HepG2 (cell line): ENCODE results near the gene RABGEF1. TPM values are rescaled to one million over a fixed set of nuclear protein-coding genes. Genes with fewer than 3 reads are reported as not detected.

Experiments used
- ASH2L ChIP-seq: fragments of 300-600, 200-600 bp; sonication (generic); IDR thresholded peaks from 2 replicates; pipeline ENCODE4 v1.7.0; 2017; ENCODE audit warnings: low read depth, mild to moderate bottlenecking, moderate library complexity, mixed read lengths, low read length; ENCODE audit not compliant: insufficient read length
- DNMT3B ChIP-seq: conservative IDR thresholded peaks from 2 replicates; pipeline ENCODE4 v1.6.1; 2016; ENCODE audit warnings: missing biosample characterization, control low read depth
- HNF4A ChIP-seq: sonication (generic); formaldehyde crosslinking; IDR thresholded peaks from 2 replicates; pipeline ENCODE4 v1.4.0; 2020; ENCODE audit warnings: missing genetic modification reagents
- NFYB ChIP-seq: sonication (generic); formaldehyde crosslinking; IDR thresholded peaks from 2 replicates; pipeline ENCODE4 v1.4.0; 2020; ENCODE audit warnings: missing genetic modification reagents
- PAXIP1 ChIP-seq: sonication (generic); formaldehyde crosslinking; conservative IDR thresholded peaks from 2 replicates; pipeline ENCODE4 v1.4.0; 2020; ENCODE audit warnings: mild to moderate bottlenecking, missing genetic modification reagents, moderate library complexity
- PHF20 ChIP-seq: sonication (generic); formaldehyde crosslinking; IDR thresholded peaks from 2 replicates; pipeline ENCODE4 v1.5.0; 2020; ENCODE audit warnings: mild to moderate bottlenecking, missing genetic modification reagents
- PRMT3 ChIP-seq: sonication (generic); formaldehyde crosslinking; IDR thresholded peaks from 2 replicates; pipeline ENCODE4 v1.8.1; 2022; ENCODE audit warnings: low read depth, mild to moderate bottlenecking, moderate library complexity, missing genetic modification reagents, borderline replicate concordance
- SAP130 ChIP-seq: IDR thresholded peaks from 2 replicates; pipeline ENCODE4 v1.6.1; 2016; ENCODE audit warnings: low read depth
- ZBTB20 ChIP-seq: sonication (generic); formaldehyde crosslinking; IDR thresholded peaks from 2 replicates; pipeline ENCODE4 v1.8.1; 2023; ENCODE audit warnings: missing genetic modification reagents, low read depth, mild to moderate bottlenecking, borderline replicate concordance
- ZBTB44 ChIP-seq: sonication (generic); formaldehyde crosslinking; IDR thresholded peaks from 2 replicates; pipeline ENCODE4 v1.4.0; 2020; ENCODE audit warnings: missing genetic modification reagents
- ZNF317 ChIP-seq: sonication (generic); formaldehyde crosslinking; IDR thresholded peaks from 2 replicates; pipeline ENCODE4 v1.5.0; 2020; ENCODE audit warnings: mild to moderate bottlenecking, missing genetic modification reagents
- ZNF530 ChIP-seq: sonication (generic); formaldehyde crosslinking; IDR thresholded peaks from 2 replicates; pipeline ENCODE4 v1.5.0; 2020; ENCODE audit warnings: low read depth, mild to moderate bottlenecking, missing genetic modification reagents
- ZNF670 ChIP-seq: sonication (generic); formaldehyde crosslinking; IDR thresholded peaks from 2 replicates; pipeline ENCODE4 v1.8.0; 2022; ENCODE audit warnings: mild to moderate bottlenecking, missing genetic modification reagents, borderline replicate concordance
- ZNF713 ChIP-seq: sonication (generic); formaldehyde crosslinking; IDR thresholded peaks from 2 replicates; pipeline ENCODE4 v1.4.0; 2020; ENCODE audit warnings: mild to moderate bottlenecking, missing genetic modification reagents
- polyA plus RNA-seq, 8 experiments: library from polyadenylated mRNA; depleted of rRNA in 3 of 8; stranded (reverse) in 7 of 8; unstranded in 1 of 8; fragments of >200 nt; fragmentation: Illumina TruSeq in 4 of 8; extraction: Trizol in 4 of 8; gene quantifications; 2 replicates each; pipeline versions ENCODE4 v1.2.1 to v1.2.3, GENCODE V29; 2011 to 2016; ENCODE audit warnings: low read depth in 4 of 8, missing spikeins in 1 of 8, mixed read lengths in 1 of 8; ENCODE audit not compliant: insufficient read depth in 1 of 8
- total RNA-seq, 5 experiments: library from RNA; depleted of rRNA; stranded (reverse); fragments of >200 nt; fragmentation: Illumina TruSeq; extraction: Trizol; gene quantifications; 2 replicates each; pipeline ENCODE4 v1.2.3, GENCODE V29; 2016; ENCODE audit warnings: low read depth in 1 of 5
- TF ChIP-seq, protein P1 (sequence below): IDR thresholded peaks from 2 replicates; pipeline ENCODE4 v1.6.1; 2012; ENCODE audit warnings: low read depth, low read length, improper control_type of control experiment

RABGEF1 gene
- total and polyA plus RNA-seq, 2 of the 13 experiments (the other 11 are each of a cell fraction or from before 2014, with no cell fraction given) = 22.7 to 35.3 TPM

- TF ChIP-seq ZNF670 (CRISPR knock-in tag) (no peak), DNMT3B (CRISPR knock-in tag) (no peak), PHF20 (CRISPR knock-in tag) (no peak), ZBTB20 (CRISPR knock-in tag) (no peak), ZBTB44 (CRISPR knock-in tag) (no peak), HNF4A (CRISPR knock-in tag) (peak; percentile 63), PAXIP1 (peak; percentile 46; the same call in 1 of the 2 replicates), PRMT3 (CRISPR knock-in tag) (no peak), ZNF317 (CRISPR knock-in tag) (0 out of 2 replicates have a peak, but pooled peaks have one; percentile 43), NFYB (CRISPR knock-in tag) (peak; percentile 31; the same call in 1 of the 2 replicates), ASH2L (peak; percentile 30), ZNF530 (CRISPR knock-in tag) (no peak), SAP130 (peak; percentile 17; the same call in 1 of the 2 replicates), ZNF713 (CRISPR knock-in tag) (no peak)
- TF ChIP-seq, protein P1, sequence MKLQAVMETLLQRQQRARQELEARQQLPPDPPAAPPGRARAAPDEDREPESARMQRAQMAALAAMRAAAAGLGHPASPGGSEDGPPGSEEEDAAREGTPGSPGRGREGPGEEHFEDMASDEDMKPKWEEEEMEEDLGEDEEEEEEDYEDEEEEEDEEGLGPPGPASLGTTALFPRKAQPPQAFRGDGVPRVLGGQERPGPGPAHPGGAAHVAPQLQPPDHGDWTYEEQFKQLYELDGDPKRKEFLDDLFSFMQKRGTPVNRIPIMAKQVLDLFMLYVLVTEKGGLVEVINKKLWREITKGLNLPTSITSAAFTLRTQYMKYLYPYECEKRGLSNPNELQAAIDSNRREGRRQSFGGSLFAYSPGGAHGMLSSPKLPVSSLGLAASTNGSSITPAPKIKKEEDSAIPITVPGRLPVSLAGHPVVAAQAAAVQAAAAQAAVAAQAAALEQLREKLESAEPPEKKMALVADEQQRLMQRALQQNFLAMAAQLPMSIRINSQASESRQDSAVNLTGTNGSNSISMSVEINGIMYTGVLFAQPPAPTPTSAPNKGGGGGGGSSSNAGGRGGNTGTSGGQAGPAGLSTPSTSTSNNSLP = 0 out of 2 replicates have a peak, but pooled peaks have one; percentile 6
Measured at GRCh38 chr7:66779669-66780409, 39.3 kb downstream of the RABGEF1 start (continued).
